Fibroblast of mammary gland (primary cell): Measurements from ENCODE around the gene SLC6A16.
"Not testable (repeated sequence)": the region's sequence is repeated elsewhere in the genome, so short reads cannot be mapped to it uniquely, and the experiment has no call there.

Experiments
- DNase-seq: peaks from one replicate; pipeline ENCODE4 v3.0.0-alpha.2; 2010; ENCODE audit warnings: low read depth
- H3K4me3 ChIP-seq: 2 replicates; pipeline ENCODE4 v1.5.1; 2011; ENCODE audit warnings: low read depth, mild to moderate bottlenecking, low read length, moderate library complexity; ENCODE audit not compliant: control insufficient read depth
- CTCF ChIP-seq: conservative IDR thresholded peaks from 2 replicates; pipeline ENCODE4 v1.5.1; 2011; ENCODE audit warnings: low read depth, low read length, inconsistent platforms; ENCODE audit not compliant: control insufficient read depth, insufficient read depth

SLC6A16 gene

GRCh38 chr19:49290517-49290916 lies 34.5 kb downstream of the SLC6A16 start:
- H3K4me3 ChIP-seq = no peak overlapping the region
- TF ChIP-seq CTCF = no peak
- no peak for DNase-seq

DNA sequence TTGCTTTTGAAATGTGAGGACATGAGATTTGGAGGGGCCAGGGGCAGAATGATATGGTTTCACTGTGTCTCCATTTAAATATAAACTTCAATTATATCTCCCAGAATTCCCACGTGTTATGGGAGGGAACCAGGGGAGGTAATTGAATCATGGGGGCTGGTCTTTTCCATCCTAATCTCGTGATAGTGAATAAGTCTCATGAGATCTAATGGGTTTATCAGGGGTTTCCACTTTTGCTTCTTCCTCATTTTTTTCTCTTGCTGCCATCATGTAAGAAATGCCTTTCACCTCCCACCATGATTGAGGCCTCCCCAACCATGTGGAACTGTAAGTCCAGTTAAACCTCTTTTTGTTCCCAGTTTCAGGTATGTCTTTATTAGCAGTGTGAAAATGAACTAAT lies 35.7 kb downstream of the SLC6A16 start:
- DNase-seq, H3K4me3 ChIP-seq: not testable (repeated sequence)

- not testable (repeated sequence) for H3K4me3 ChIP-seq, DNase-seq
These were observed 36.8 kb downstream of the SLC6A16 start for GRCh38 chr19:49288205-49288604.

GRCh38 chr19:49287141-49287770 lies 37.7 kb downstream of the SLC6A16 start:
- H3K4me3 ChIP-seq = no peak overlapping the region
- no peak for DNase-seq
- TF ChIP-seq CTCF = no peak

GRCh38 chr19:49282184-49282583 lies 42.8 kb downstream of the SLC6A16 start:
- TF ChIP-seq CTCF = no peak
- no peak overlapping the region for H3K4me3 ChIP-seq
- DNase-seq = no peak

DNA sequence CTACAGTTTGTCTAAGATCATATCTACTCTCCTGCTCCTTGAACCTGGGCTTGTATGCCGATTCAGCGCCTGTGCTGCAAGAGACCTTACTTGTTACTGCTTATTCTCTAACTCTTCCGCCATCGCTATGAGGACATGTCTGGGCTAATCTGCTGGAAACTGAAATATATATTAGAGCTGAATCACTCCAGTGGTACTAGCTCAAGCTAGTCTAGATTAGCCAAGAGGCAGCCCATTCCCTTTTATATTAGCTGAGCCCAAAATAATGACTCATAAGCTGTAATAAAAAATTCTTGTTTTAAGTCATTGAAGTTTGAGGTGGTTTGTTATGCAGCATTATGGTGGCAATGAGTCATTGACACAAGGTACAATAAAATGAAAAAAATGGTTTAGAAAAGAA lies 52.8 kb downstream of the SLC6A16 start:
- peak; percentile 66 for DNase-seq
- no peak overlapping the region for H3K4me3 ChIP-seq
- no peak for TF ChIP-seq CTCF

- no peak overlapping the region for H3K4me3 ChIP-seq
- TF ChIP-seq CTCF = no peak
- no peak for DNase-seq
These were observed 53.8 kb downstream of the SLC6A16 start for GRCh38 chr19:49271080-49271753.

DNA sequence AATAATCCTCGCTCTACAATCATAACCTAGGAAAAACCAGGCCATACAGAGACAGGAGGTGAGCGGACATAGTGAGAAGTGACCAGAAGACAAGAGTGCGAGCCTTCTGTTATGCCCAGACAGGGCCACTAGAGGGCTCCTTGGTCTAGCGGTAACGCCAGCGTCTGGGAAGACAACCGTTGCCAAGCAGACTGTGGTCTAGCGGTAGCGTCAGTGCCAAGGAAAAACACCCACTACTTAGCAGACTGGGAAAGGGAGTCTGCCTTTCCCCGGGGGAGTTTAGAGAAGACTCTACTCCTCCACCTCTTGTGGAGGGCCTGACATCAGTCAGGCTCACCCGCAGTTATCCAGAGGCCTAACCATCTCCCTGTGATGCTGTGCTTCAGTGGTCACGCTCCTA lies 58.6 kb downstream of the SLC6A16 start:
- TF ChIP-seq CTCF = peak; percentile 41
- DNase-seq = peak; percentile 77
- H3K4me3 ChIP-seq = not testable (repeated sequence)
